PC-9 (cell line): ENCODE results near the gene DDOST. TPM values are rescaled to one million over a fixed set of nuclear protein-coding genes. Genes with fewer than 3 reads are reported as not detected.

Experiments
- BruUV-seq: library from RNA; stranded (reverse); fragments of 400-500 nt; replicated peaks from 2 replicates; lab custom pipeline; 2021; lab: Mats Ljungman, UMichigan
- CTCF ChIA-PET: fragments of 300-600 bp; sonication (Branson Sonifier 250); formaldehyde crosslinking; loops from one replicate; lab custom pipeline; 2022; ENCODE audit warnings: antibody characterized with exemption; lab: Charles Lee
- POLR2A ChIA-PET: fragments of 300-600 bp; sonication (Branson Sonifier 250); formaldehyde crosslinking; loops from one replicate; lab custom pipeline; 2022; ENCODE audit warnings: antibody characterized with exemption; ENCODE audit not compliant: unreplicated experiment; lab: Charles Lee
- DNase-seq, 2 experiments: peaks; one replicate each; pipeline versions ENCODE4 v3.0.0 to v3.0.0-alpha.2; 2015 to 2022; ENCODE audit warnings: mixed read lengths in 1 of 2
- H2AFZ ChIP-seq: fragments of 200-600 bp; sonication (generic); 2 replicates; pipeline ENCODE4 v1.8.1; 2017; ENCODE audit warnings: antibody characterized with exemption
- H3F3A ChIP-seq: fragments of 200-600 bp; sonication (generic); 2 replicates; pipeline ENCODE4 v1.8.1; 2017; ENCODE audit warnings: antibody characterized with exemption, mild to moderate bottlenecking, low read depth; ENCODE audit not compliant: insufficient read depth
- H3K27ac ChIP-seq: fragments of 200-600 bp; sonication (generic); 2 replicates; pipeline ENCODE4 v1.6.1; 2016; ENCODE audit warnings: mixed run types
- H3K27me3 ChIP-seq: fragments of 200-600 bp; sonication (generic); 2 replicates; pipeline ENCODE4 v1.6.1; 2016; ENCODE audit warnings: low read depth, mixed run types; ENCODE audit not compliant: insufficient read depth
- H3K36me3 ChIP-seq: fragments of 200-600 bp; sonication (generic); 2 replicates; pipeline ENCODE4 v1.6.1; 2016; ENCODE audit warnings: low read depth, mixed run types
- H3K4me1 ChIP-seq: fragments of 200-600 bp; sonication (generic); replicated peaks from 2 replicates; pipeline ENCODE4 v1.6.1; 2016; ENCODE audit warnings: mixed run types; ENCODE audit not compliant: insufficient read depth
- H3K4me2 ChIP-seq: fragments of 200-600 bp; sonication (generic); 2 replicates; pipeline ENCODE4 v1.6.1; 2017; ENCODE audit warnings: mixed run types
- H3K4me3 ChIP-seq: fragments of 200-600 bp; sonication (generic); 2 replicates; pipeline ENCODE4 v1.6.1; 2016; ENCODE audit warnings: mixed run types
- H3K79me2 ChIP-seq: fragments of 200-600 bp; sonication (generic); 2 replicates; pipeline ENCODE4 v1.6.1; 2017; ENCODE audit warnings: low read depth, mixed run types
- H3K9me2 ChIP-seq: fragments of 200-600 bp; sonication (generic); 2 replicates; pipeline ENCODE4 v1.8.1; 2017; ENCODE audit warnings: mild to moderate bottlenecking; ENCODE audit not compliant: insufficient read depth
- H3K9me3 ChIP-seq: fragments of 200-600 bp; sonication (generic); 2 replicates; pipeline ENCODE4 v1.8.1; 2016; ENCODE audit warnings: low read depth; ENCODE audit not compliant: insufficient read depth
- H4K20me1 ChIP-seq: fragments of 200-600 bp; sonication (generic); 2 replicates; pipeline ENCODE4 v1.8.1; 2017; ENCODE audit not compliant: insufficient read depth
- CTCF ChIP-seq: fragments of 200-600 bp; sonication (generic); conservative IDR thresholded peaks from 2 replicates; pipeline ENCODE4 v1.6.1; 2017; ENCODE audit warnings: mixed run types, antibody characterized with exemption, mild to moderate bottlenecking, moderate library complexity
- EZH2 ChIP-seq: fragments of 200-600 bp; sonication (generic); IDR thresholded peaks from 2 replicates; pipeline ENCODE4 v1.8.0; 2017; ENCODE audit warnings: antibody characterized with exemption, low read depth
- intact Hi-C: fragments of 100-400 bp; cut with micrococcal nuclease; formaldehyde crosslinking; loops from one replicate; pipeline ENCODE4 v1.10.0; 2022; ENCODE audit not compliant: unreplicated experiment
- total RNA-seq: library from RNA; stranded (reverse); gene quantifications from 2 replicates; pipeline ENCODE4 v1.2.3, GENCODE V29; 2021

DDOST gene
- total RNA-seq, 1 experiment from 2014 or later: 251 TPM

- Histone ChIP-seq H2AFZ (no peak overlapping the region), H3K4me2 (no peak overlapping the region), H3F3A (no peaks in the 10 kb centered on the region; the same call in 1 of the 2 replicates), H3K9me3 (no peaks in the 10 kb centered on the region), H3K27ac (no peak overlapping the region), H3K79me2 (no peaks in the 10 kb centered on the region), H4K20me1 (no peaks in the 10 kb centered on the region), H3K36me3 (no peaks in the 10 kb centered on the region), H3K4me1 (peaks cover 5% of the 10 kb centered on the region; the same call in 1 of the 2 replicates), H3K4me3 (no peak overlapping the region), H3K27me3 (no peaks in the 10 kb centered on the region), H3K9me2 (no peaks in the 10 kb centered on the region)
- intact Hi-C loops: no loop called here
- POLR2A ChIA-PET: no interaction called here
- TF ChIP-seq EZH2: no peak
- TF ChIP-seq CTCF: no peak
- CTCF ChIA-PET: interaction anchor here (0.6 kb wide), 1 partner anchor 120 kb away, joined by 9 read pairs; no protein-coding TSS in a partner anchor
- BruUV-seq: no TSS peak
- no peak for DNase-seq
Observed at GRCh38 chr1:20693623-20694022, 32.5 kb upstream of the DDOST start.

- H3K4me3 ChIP-seq: no peak overlapping the region
- no peaks in the 10 kb centered on the region for H3K36me3 ChIP-seq
- intact Hi-C loops: no loop called here
- BruUV-seq: no TSS peak
- no peak overlapping the region for H2AFZ ChIP-seq
- no peaks in the 10 kb centered on the region for H4K20me1 ChIP-seq
- no peak overlapping the region for H3K27ac ChIP-seq
- no peaks in the 10 kb centered on the region for H3K79me2 ChIP-seq
- no peak overlapping the region for H3K4me2 ChIP-seq
- H3K9me2 ChIP-seq: no peaks in the 10 kb centered on the region
- ChIA-PET POLR2A (no interaction called here), CTCF (no interaction called here)
- H3K4me1 ChIP-seq: no peaks in the 10 kb centered on the region
- DNase-seq: no peak
- no peaks in the 10 kb centered on the region for H3K27me3 ChIP-seq
- no peaks in the 10 kb centered on the region for H3F3A ChIP-seq
- H3K9me3 ChIP-seq: no peaks in the 10 kb centered on the region
- TF ChIP-seq EZH2: no peak
- TF ChIP-seq CTCF: no peak
Observed at GRCh38 chr1:20691872-20692271, 30.7 kb upstream of the DDOST start.

GRCh38 chr1:20689645-20690056 lies 28.5 kb upstream of the DDOST start:
- BruUV-seq: no TSS peak
- no peak for DNase-seq
- no peaks in the 10 kb centered on the region for H3K27me3 ChIP-seq
- H3K79me2 ChIP-seq: no peaks in the 10 kb centered on the region
- ChIA-PET POLR2A (no interaction called here), CTCF (no interaction called here)
- no peak overlapping the region for H2AFZ ChIP-seq
- H3K9me2 ChIP-seq: no peaks in the 10 kb centered on the region
- H3F3A ChIP-seq: no peaks in the 10 kb centered on the region
- H3K4me3 ChIP-seq: no peak overlapping the region
- intact Hi-C loops: no loop called here
- H4K20me1 ChIP-seq: no peaks in the 10 kb centered on the region
- no peak overlapping the region for H3K4me2 ChIP-seq
- H3K9me3 ChIP-seq: no peaks in the 10 kb centered on the region
- no peaks in the 10 kb centered on the region for H3K4me1 ChIP-seq
- no peaks in the 10 kb centered on the region for H3K36me3 ChIP-seq
- H3K27ac ChIP-seq: no peak overlapping the region
- TF ChIP-seq EZH2 (no peak), CTCF (no peak)
